ENCODE results near the gene PLXDC2. TPM values are rescaled to one million over a fixed set of nuclear protein-coding genes. Genes with fewer than 3 reads are reported as not detected.

The PLXDC2 gene
- total RNA-seq, 1 experiment from 2014 or later = 0.20 TPM

- no peaks in the 10 kb centered on the region for H3K27me3 ChIP-seq (ENCODE audit: insufficient read depth, low read length)
- BruUV-seq (replicated peaks) = no TSS peak
- RAD21 ChIA-PET (ENCODE audit: low non-redundant PET in 1 of 2, low total read pairs in 2 of 2, uncharacterized antibody in 2 of 2, unreplicated experiment in 2 of 2) = no interaction called here
Observed at GRCh38 chr10:19911886-19912285, 95.7 kb downstream of the PLXDC2 start.

More at GRCh38 chr10:19911886-19912285, 95.7 kb downstream of the PLXDC2 start:
- Histone ChIP-seq H3K4me2 (ENCODE audit: low read length) (no peak overlapping the region), H3K4me1 (ENCODE audit: control insufficient read depth in 1 of 2, insufficient read depth in 2 of 2, low read length in 2 of 2) (no peaks in the 10 kb centered on the region), H3K27ac (ENCODE audit: low read depth, low read length) (no peak overlapping the region), H4K20me1 (ENCODE audit: insufficient read depth) (no peaks in the 10 kb centered on the region), H3K9me2 (ENCODE audit: insufficient read depth) (no peaks in the 10 kb centered on the region), H3K9me3 (ENCODE audit: control insufficient read depth in 1 of 2, insufficient read depth in 1 of 2, low read depth in 1 of 2, low read length in 2 of 2) (peaks cover 0 to 23% of the 10 kb centered on the region in 2 experiments; a peak in 3 of 4 replicates), H3K4me3 (replicated peaks in 1 of 2; ENCODE audit: low read depth in 1 of 2, low read length in 2 of 2) (no peak overlapping the region), H3K36me3 (ENCODE audit: control insufficient read depth in 1 of 2, insufficient read depth in 2 of 2, low read length in 2 of 2) (no peaks in the 10 kb centered on the region), H2AFZ (ENCODE audit: low read depth, low read length, poor library complexity, severe bottlenecking) (no peak overlapping the region), H3K79me2 (ENCODE audit: insufficient read depth, low read length) (no peaks in the 10 kb centered on the region), H3K9ac (ENCODE audit: low read length) (no peak overlapping the region)
- intact Hi-C loops (cut with micrococcal nuclease) = no loop called here
- CTCF ChIA-PET = no interaction called here
- POLR2A ChIA-PET = no interaction called here
- TF ChIP-seq SP1 (IDR thresholded peaks at IDR 0.05; ENCODE audit: low read depth) = no peak
- TF ChIP-seq POLR2AphosphoS5 (IDR thresholded peaks at IDR 0.05; ENCODE audit: low read depth, low read length) = no peak
- no peak for TF ChIP-seq JUND (IDR thresholded peaks at IDR 0.05)
- TF ChIP-seq, protein P1, sequence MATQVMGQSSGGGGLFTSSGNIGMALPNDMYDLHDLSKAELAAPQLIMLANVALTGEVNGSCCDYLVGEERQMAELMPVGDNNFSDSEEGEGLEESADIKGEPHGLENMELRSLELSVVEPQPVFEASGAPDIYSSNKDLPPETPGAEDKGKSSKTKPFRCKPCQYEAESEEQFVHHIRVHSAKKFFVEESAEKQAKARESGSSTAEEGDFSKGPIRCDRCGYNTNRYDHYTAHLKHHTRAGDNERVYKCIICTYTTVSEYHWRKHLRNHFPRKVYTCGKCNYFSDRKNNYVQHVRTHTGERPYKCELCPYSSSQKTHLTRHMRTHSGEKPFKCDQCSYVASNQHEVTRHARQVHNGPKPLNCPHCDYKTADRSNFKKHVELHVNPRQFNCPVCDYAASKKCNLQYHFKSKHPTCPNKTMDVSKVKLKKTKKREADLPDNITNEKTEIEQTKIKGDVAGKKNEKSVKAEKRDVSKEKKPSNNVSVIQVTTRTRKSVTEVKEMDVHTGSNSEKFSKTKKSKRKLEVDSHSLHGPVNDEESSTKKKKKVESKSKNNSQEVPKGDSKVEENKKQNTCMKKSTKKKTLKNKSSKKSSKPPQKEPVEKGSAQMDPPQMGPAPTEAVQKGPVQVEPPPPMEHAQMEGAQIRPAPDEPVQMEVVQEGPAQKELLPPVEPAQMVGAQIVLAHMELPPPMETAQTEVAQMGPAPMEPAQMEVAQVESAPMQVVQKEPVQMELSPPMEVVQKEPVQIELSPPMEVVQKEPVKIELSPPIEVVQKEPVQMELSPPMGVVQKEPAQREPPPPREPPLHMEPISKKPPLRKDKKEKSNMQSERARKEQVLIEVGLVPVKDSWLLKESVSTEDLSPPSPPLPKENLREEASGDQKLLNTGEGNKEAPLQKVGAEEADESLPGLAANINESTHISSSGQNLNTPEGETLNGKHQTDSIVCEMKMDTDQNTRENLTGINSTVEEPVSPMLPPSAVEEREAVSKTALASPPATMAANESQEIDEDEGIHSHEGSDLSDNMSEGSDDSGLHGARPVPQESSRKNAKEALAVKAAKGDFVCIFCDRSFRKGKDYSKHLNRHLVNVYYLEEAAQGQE (IDR thresholded peaks at IDR 0.05; ENCODE audit: low read depth) = no peak
- no peak for TF ChIP-seq ZFX (IDR thresholded peaks at IDR 0.05)
- no peak for TF ChIP-seq EGR1 (IDR thresholded peaks at IDR 0.05; ENCODE audit: low read depth)
- no peak for TF ChIP-seq TCF7L2 (IDR thresholded peaks at IDR 0.05; ENCODE audit: borderline replicate concordance, extremely low read depth, insufficient read depth, insufficient read length)
- no peak for TF ChIP-seq YY1 (IDR thresholded peaks at IDR 0.05; ENCODE audit: extremely low read depth, insufficient replicate concordance, low read depth, low read length)
- no peak for TF ChIP-seq ZBTB33 (IDR thresholded peaks at IDR 0.05; ENCODE audit: extremely low read depth, insufficient replicate concordance, low read length)
- TF ChIP-seq, protein P2, sequence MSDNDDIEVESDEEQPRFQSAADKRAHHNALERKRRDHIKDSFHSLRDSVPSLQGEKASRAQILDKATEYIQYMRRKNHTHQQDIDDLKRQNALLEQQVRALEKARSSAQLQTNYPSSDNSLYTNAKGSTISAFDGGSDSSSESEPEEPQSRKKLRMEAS (IDR thresholded peaks at IDR 0.05) = no peak
- TF ChIP-seq EZH2 (IDR thresholded peaks at IDR 0.05) = no peak
- no peak for TF ChIP-seq SIN3A (IDR thresholded peaks at IDR 0.05; ENCODE audit: low read depth)
- no peak for TF ChIP-seq CBX3 (IDR thresholded peaks at IDR 0.05; ENCODE audit: low read depth)
- TF ChIP-seq ELF1 (IDR thresholded peaks at IDR 0.05; ENCODE audit: borderline replicate concordance, low read depth) = no peak
- ATAC-seq (no peak), DNase-seq (ENCODE audit: low read depth, low spot score) (no peak)

Data from HCT116 (cell line).